ENCODE data around the gene ICAM4. TPM values are rescaled to one million over a fixed set of nuclear protein-coding genes. Genes with fewer than 3 reads are reported as not detected.

Gene ICAM4
- total and polyA plus RNA-seq, 2 of the 13 experiments (the other 11 are each of a cell fraction or from before 2014, with no cell fraction given), result 2.9 to 4.0 TPM

DNA sequence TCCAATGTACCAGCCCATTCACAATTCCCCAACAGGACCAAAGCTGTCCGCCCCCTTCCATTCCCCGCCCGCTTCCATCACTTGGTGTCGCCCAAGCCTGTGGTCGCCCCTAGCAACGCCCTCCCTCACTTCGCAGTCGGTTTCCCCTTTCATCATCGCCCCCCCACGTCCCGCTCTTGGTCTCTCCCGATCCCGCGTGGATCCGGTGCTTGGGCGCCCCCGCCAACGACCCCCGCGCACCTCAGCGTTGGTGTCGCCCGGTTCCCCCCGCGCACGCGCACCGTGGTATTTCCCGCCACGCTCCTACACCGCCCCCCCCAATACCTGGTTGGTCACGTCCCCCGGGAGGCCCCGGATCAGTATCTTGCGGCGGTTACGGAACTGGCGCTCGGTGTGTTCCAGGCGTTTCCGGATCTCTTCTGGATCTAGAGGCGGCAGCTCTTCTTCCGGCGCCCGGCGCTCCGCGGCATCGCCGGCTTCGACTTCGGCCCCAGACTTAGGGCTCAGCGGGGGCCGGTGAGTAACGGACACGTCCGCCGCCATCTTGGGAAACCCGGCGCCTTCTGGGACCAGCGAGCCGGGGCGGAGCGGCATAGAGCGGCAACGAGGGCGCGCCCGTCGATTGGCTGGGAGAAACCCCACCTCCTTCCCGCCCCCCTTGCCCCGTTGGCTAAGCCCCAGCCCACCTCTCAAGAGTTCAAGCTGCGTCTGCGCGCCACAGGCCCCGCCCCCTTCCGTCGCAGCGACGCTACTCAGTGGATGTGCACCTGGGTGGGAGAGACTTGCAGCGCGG is 46.4 kb downstream of the ICAM4 start, which contains the start of gene RAVER1 (continued):
- TF ChIP-seq PRDM10 (CRISPR knock-in tag; IDR thresholded peaks at IDR 0.05; ENCODE audit: low read depth) (peak; percentile 99), ZNF343 (CRISPR knock-in tag; IDR thresholded peaks at IDR 0.05) (peak; percentile 92; the same call in 1 of the 2 replicates), FOSL2 (CRISPR knock-in tag; IDR thresholded peaks at IDR 0.05) (0 out of 2 replicates have a peak, but pooled peaks have one; percentile 32), FOXP4 (CRISPR knock-in tag; IDR thresholded peaks at IDR 0.05) (no peak), SNRNP70 (IDR thresholded peaks at IDR 0.05; ENCODE audit: low read depth, low read length) (no peak), PAX8 (CRISPR knock-in tag; IDR thresholded peaks at IDR 0.05; ENCODE audit: borderline replicate concordance) (no peak), ZNF598 (CRISPR knock-in tag; IDR thresholded peaks at IDR 0.05; ENCODE audit: borderline replicate concordance) (no peak), ZNF441 (CRISPR knock-in tag; IDR thresholded peaks at IDR 0.05; ENCODE audit: borderline replicate concordance) (no peak), TAF15 (IDR thresholded peaks at IDR 0.05; ENCODE audit: low read depth, low read length, poor library complexity, severe bottlenecking) (no peak), KDM3A (CRISPR knock-in tag; IDR thresholded peaks at IDR 0.05; ENCODE audit: low read depth) (peak; percentile 54; the same call in 1 of the 2 replicates), RFX5 (IDR thresholded peaks at IDR 0.05; ENCODE audit: low read depth, low read length) (no peak), ZNF296 (CRISPR knock-in tag; conservative IDR thresholded peaks at IDR 0.05) (no peak), RFX3 (CRISPR knock-in tag; IDR thresholded peaks at IDR 0.05) (peak; percentile 71), ZNF432 (CRISPR knock-in tag; IDR thresholded peaks at IDR 0.05; ENCODE audit: borderline replicate concordance) (no peak), PAF1 (CRISPR knock-in tag; IDR thresholded peaks at IDR 0.05) (no peak), MTA3 (CRISPR knock-in tag; IDR thresholded peaks at IDR 0.05) (no peak), RARA (CRISPR knock-in tag; IDR thresholded peaks at IDR 0.05) (no peak), ZNF749 (CRISPR knock-in tag; IDR thresholded peaks at IDR 0.05; ENCODE audit: borderline replicate concordance) (no peak)
- TF ChIP-seq, protein P1, sequence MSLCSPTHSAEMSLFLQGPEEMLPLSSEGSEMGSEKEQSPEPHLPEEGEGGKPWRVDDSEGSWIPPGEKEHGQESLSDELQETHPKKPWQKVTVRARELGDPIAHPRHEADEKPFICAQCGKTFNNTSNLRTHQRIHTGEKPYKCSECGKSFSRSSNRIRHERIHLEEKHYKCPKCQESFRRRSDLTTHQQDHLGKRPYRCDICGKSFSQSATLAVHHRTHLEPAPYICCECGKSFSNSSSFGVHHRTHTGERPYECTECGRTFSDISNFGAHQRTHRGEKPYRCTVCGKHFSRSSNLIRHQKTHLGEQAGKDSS (CRISPR knock-in tag; IDR thresholded peaks at IDR 0.05; ENCODE audit: borderline replicate concordance, low read depth), result 0 out of 2 replicates have a peak, but pooled peaks have one; percentile 39
- TF ChIP-seq, protein P2, sequence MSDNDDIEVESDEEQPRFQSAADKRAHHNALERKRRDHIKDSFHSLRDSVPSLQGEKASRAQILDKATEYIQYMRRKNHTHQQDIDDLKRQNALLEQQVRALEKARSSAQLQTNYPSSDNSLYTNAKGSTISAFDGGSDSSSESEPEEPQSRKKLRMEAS (IDR thresholded peaks at IDR 0.05), result peak; percentile 76
- TF ChIP-seq, protein P3, sequence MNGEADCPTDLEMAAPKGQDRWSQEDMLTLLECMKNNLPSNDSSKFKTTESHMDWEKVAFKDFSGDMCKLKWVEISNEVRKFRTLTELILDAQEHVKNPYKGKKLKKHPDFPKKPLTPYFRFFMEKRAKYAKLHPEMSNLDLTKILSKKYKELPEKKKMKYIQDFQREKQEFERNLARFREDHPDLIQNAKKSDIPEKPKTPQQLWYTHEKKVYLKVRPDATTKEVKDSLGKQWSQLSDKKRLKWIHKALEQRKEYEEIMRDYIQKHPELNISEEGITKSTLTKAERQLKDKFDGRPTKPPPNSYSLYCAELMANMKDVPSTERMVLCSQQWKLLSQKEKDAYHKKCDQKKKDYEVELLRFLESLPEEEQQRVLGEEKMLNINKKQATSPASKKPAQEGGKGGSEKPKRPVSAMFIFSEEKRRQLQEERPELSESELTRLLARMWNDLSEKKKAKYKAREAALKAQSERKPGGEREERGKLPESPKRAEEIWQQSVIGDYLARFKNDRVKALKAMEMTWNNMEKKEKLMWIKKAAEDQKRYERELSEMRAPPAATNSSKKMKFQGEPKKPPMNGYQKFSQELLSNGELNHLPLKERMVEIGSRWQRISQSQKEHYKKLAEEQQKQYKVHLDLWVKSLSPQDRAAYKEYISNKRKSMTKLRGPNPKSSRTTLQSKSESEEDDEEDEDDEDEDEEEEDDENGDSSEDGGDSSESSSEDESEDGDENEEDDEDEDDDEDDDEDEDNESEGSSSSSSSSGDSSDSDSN (CRISPR knock-in tag; IDR thresholded peaks at IDR 0.05), result peak; percentile 69
